Endothelial cell of umbilical vein (primary cell): ENCODE data around the gene NOP16. TPM values are rescaled to one million over a fixed set of nuclear protein-coding genes. Genes with fewer than 3 reads are reported as not detected.
A peak's percentile ranks its signal among the peaks of the same experiment; 100 is the strongest.

Experiments used
- BruUV-seq: library from RNA; stranded (reverse); fragments of 400-500 nt; replicated peaks from 2 replicates; lab custom pipeline; 2021; lab: Mats Ljungman, UMichigan
- CTCF ChIA-PET: fragments of 300-600, 350-600 bp; sonication (Branson Sonifier 250); formaldehyde crosslinking; loops from one replicate; lab custom pipeline; 2021; ENCODE audit warnings: antibody characterized with exemption, inconsistent platforms; lab: Charles Lee
- POLR2A ChIA-PET: fragments of 300-600, 350-600 bp; sonication (Branson Sonifier 250); formaldehyde crosslinking; loops from one replicate; lab custom pipeline; 2021; ENCODE audit warnings: antibody characterized with exemption, inconsistent platforms; lab: Charles Lee
- DNase-seq: peaks from one replicate; pipeline ENCODE4 v3.0.0-alpha.2; 2011; ENCODE audit warnings: low read depth, low spot score
- FAIRE-seq: peaks from 2 replicates; lab custom pipeline; 2011; peaks lifted over from hg19 to GRCh38; lab: Jason Lieb, UNC
- H2AFZ ChIP-seq: 2 replicates; pipeline ENCODE4 v1.6.0; 2012; ENCODE audit warnings: low read depth, low read length, control low read depth, inconsistent platforms
- H3K27ac ChIP-seq: 2 replicates; pipeline ENCODE4 v1.5.1; 2011; ENCODE audit warnings: low read depth, mild to moderate bottlenecking, control low read depth, low read length, moderate library complexity; ENCODE audit not compliant: insufficient read depth
- H3K27me3 ChIP-seq, 2 experiments: 2 replicates each; pipeline versions ENCODE4 v1.6.0 to v1.6.1; 2011; ENCODE audit warnings: low read length in 2 of 2, mixed read lengths in 1 of 2; ENCODE audit not compliant: control insufficient read depth in 2 of 2, insufficient read depth in 2 of 2
- H3K36me3 ChIP-seq, 2 experiments: 2 replicates in 1 of 2; 3 replicates in 1 of 2; pipeline ENCODE4 v1.5.1; 2011; ENCODE audit warnings: low read length in 2 of 2, mild to moderate bottlenecking in 1 of 2, moderate library complexity in 1 of 2; ENCODE audit not compliant: control insufficient read depth in 2 of 2, insufficient read depth in 2 of 2; ENCODE audit errors: extremely low read depth in 1 of 2
- H3K4me1 ChIP-seq: 3 replicates; pipeline ENCODE4 v1.5.1; 2011; ENCODE audit warnings: mild to moderate bottlenecking, low read length; ENCODE audit not compliant: control insufficient read depth, insufficient read depth; ENCODE audit errors: extremely low read depth
- H3K4me2 ChIP-seq: 2 replicates; pipeline ENCODE4 v1.6.1; 2011; ENCODE audit warnings: low read length, control low read depth, mixed read lengths; ENCODE audit not compliant: insufficient read depth
- H3K4me3 ChIP-seq, 3 experiments: fragments of 200-600 bp in 1 of 3; sonication (generic), shearing (Covaris generic) in 1 of 3; replicated peaks in 1 of 3; 2 replicates each; pipeline ENCODE4 v1.5.1; 2011 to 2016; ENCODE audit warnings: control low read depth in 3 of 3, low read length in 3 of 3, mild to moderate bottlenecking in 2 of 3, inconsistent platforms in 1 of 3, low read depth in 1 of 3, moderate library complexity in 1 of 3; ENCODE audit not compliant: insufficient read depth in 1 of 3
- H3K79me2 ChIP-seq: 2 replicates; pipeline ENCODE4 v1.6.0; 2012; ENCODE audit warnings: low read length, inconsistent platforms; ENCODE audit not compliant: control insufficient read depth, insufficient read depth
- H3K9ac ChIP-seq: replicated peaks from 2 replicates; pipeline ENCODE3; 2011; ENCODE audit warnings: low read length, control low read depth; ENCODE audit not compliant: insufficient read depth; ENCODE audit errors: extremely low read depth
- H3K9me1 ChIP-seq: replicated peaks from 3 replicates; pipeline ENCODE4 v1.6.0; 2011; ENCODE audit warnings: mild to moderate bottlenecking, low read length; ENCODE audit not compliant: control insufficient read depth, insufficient read depth; ENCODE audit errors: extremely low read depth
- H3K9me3 ChIP-seq: replicated peaks from 2 replicates; pipeline ENCODE4 v1.5.1; 2012; ENCODE audit warnings: low read length, inconsistent platforms; ENCODE audit not compliant: control insufficient read depth, insufficient read depth
- H4K20me1 ChIP-seq: replicated peaks from 2 replicates; pipeline ENCODE3; 2011; ENCODE audit warnings: mild to moderate bottlenecking, low read length; ENCODE audit not compliant: control insufficient read depth, insufficient read depth; ENCODE audit errors: extremely low read depth
- CTCF ChIP-seq, 2 donors: IDR thresholded peaks; 1 replicate in 1 of 2; 2 replicates in 1 of 2; pipeline ENCODE4 v1.5.1; 2011; ENCODE audit warnings: low read length in 2 of 2, mild to moderate bottlenecking in 2 of 2, moderate library complexity in 2 of 2, control low read depth in 1 of 2, inconsistent platforms in 1 of 2, low read depth in 1 of 2; ENCODE audit not compliant: insufficient read depth in 1 of 2; ENCODE audit errors: extremely low read depth in 1 of 2
- EZH2 ChIP-seq: IDR thresholded peaks from 2 replicates; pipeline ENCODE4 v1.6.1; 2012; ENCODE audit warnings: borderline replicate concordance, low read depth, mild to moderate bottlenecking, moderate library complexity, low read length, inconsistent platforms; ENCODE audit not compliant: severe bottlenecking
- FOS ChIP-seq: IDR thresholded peaks from 2 replicates; pipeline ENCODE4 v1.6.1; 2011; ENCODE audit warnings: mild to moderate bottlenecking, low read length, moderate library complexity, borderline replicate concordance; ENCODE audit not compliant: insufficient read depth
- GATA2 ChIP-seq: IDR thresholded peaks from 2 replicates; pipeline ENCODE4 v1.7.0; 2011; ENCODE audit warnings: low read depth, mild to moderate bottlenecking, moderate library complexity, mixed read lengths, low read length; ENCODE audit not compliant: insufficient read length, insufficient read depth
- JUN ChIP-seq: IDR thresholded peaks from 2 replicates; pipeline ENCODE4 v1.6.1; 2011; ENCODE audit warnings: borderline replicate concordance, low read depth; ENCODE audit not compliant: insufficient read length, insufficient read depth
- MAX ChIP-seq: IDR thresholded peaks from 2 replicates; pipeline ENCODE4 v1.6.1; 2011; ENCODE audit not compliant: insufficient read depth, insufficient read length
- MYC ChIP-seq: IDR thresholded peaks from one replicate; pipeline ENCODE4 v1.6.1; 2011; ENCODE audit warnings: mild to moderate bottlenecking, low read depth, low read length
- POLR2A ChIP-seq: IDR thresholded peaks from 2 replicates; pipeline ENCODE4 v1.6.1; 2012; ENCODE audit warnings: low read depth, mild to moderate bottlenecking, control low read depth, low read length
- POLR2AphosphoS5 ChIP-seq: IDR thresholded peaks from 2 replicates; pipeline ENCODE4 v1.6.1; 2012; ENCODE audit warnings: low read depth, mild to moderate bottlenecking, control low read depth, low read length, moderate library complexity; ENCODE audit not compliant: insufficient read depth
- dilution Hi-C: fragments of 300-500 bp; cut with MboI; formaldehyde crosslinking; loops from one replicate; pipeline ENCODE4 v1.15.0; 2019; ENCODE audit warnings: low sequenced_read_pairs; ENCODE audit not compliant: extremely low pct_ligation_motif_present
- intact Hi-C: fragments of 100-400 bp; cut with micrococcal nuclease; formaldehyde crosslinking; loops from one replicate; pipeline ENCODE4 v1.10.0; 2022
- polyA plus RNA-seq, 4 experiments: library from polyadenylated mRNA; depleted of rRNA in 3 of 4; stranded (reverse) in 3 of 4; unstranded in 1 of 4; fragments of >200 nt; gene quantifications; 2 replicates each; pipeline versions ENCODE4 v1.2.1 to v1.2.3, GENCODE V29; 2011 to 2012; ENCODE audit warnings: missing spikeins in 1 of 4
- total RNA-seq: library from RNA; stranded (reverse); gene quantifications from 2 replicates; pipeline ENCODE4 v1.2.3, GENCODE V29; 2021

NOP16 gene
- total and polyA plus RNA-seq, 2 donors (not counting 3 experiments of a cell fraction or from before 2014, with no cell fraction given) = 41.1 to 47.4 TPM

- TF ChIP-seq GATA2 (no peak), POLR2AphosphoS5 (peak; percentile 77), FOS (peak; percentile 17), MYC (no peak), JUN (no peak), POLR2A (peak; percentile 67), CTCF (IDR thresholded peaks at IDR 0.05; ENCODE audit: extremely low read depth in 1 of 2, insufficient read depth in 1 of 2, low read depth in 1 of 2, low read length in 2 of 2) (peak; percentile 65 to 86), EZH2 (no peak), MAX (peak; percentile 10)
- FAIRE-seq = peak; percentile 81
Measured at GRCh38 chr5:176415952-176416924, 27.8 kb upstream of the NOP16 start, which contains the start of gene CLTB. Gene CLTB, minus strand, starts transcription at chr5:176416539. Its CDS starts 176 bp downstream, at chr5:176416363.

More at GRCh38 chr5:176415952-176416924, 27.8 kb upstream of the NOP16 start, which contains the start of gene CLTB:
- H3K36me3 ChIP-seq = no peaks in the 10 kb centered on the region
- H3K27me3 ChIP-seq = no peaks in the 10 kb centered on the region
- peaks cover 15% of the 10 kb centered on the region for H3K79me2 ChIP-seq
- H4K20me1 ChIP-seq = no peaks in the 10 kb centered on the region
- peak within 1 kb of the TSS; percentile 88 for H2AFZ ChIP-seq
- DNase-seq = peak; percentile 81
- CTCF ChIA-PET = interaction anchor here (0.6 to 4.0 kb wide), 28 partner anchors 8 to 686 kb away, joined by 3 to 88 read pairs (median 3); partner anchors contain the start of genes EIF4E1B, FAF2, HIGD2A and NOP16
- peak within 1 kb of the TSS; percentile 86 for H3K27ac ChIP-seq
- peak within 1 kb of the TSS; percentile 78 to 84 (median 82) for H3K4me3 ChIP-seq
- dilution Hi-C loops (no loop called here), intact Hi-C loops (loop anchor here (1.0 to 5.0 kb wide), 9 partner anchors 20 to 181 kb away; partner anchors contain the start of genes FAF2 and RNF44)
- H3K4me2 ChIP-seq = peak within 1 kb of the TSS; percentile 74
- POLR2A ChIA-PET = interaction anchor here (1.4 kb wide), 1 partner anchor 31 kb away, joined by 4 read pairs; the partner anchor contains the start of gene FAF2
- H3K4me1 ChIP-seq = peaks cover 12% of the 10 kb centered on the region
- no peaks in the 10 kb centered on the region for H3K9me1 ChIP-seq
- H3K9me3 ChIP-seq = no peaks in the 10 kb centered on the region
- H3K9ac ChIP-seq = peak within 1 kb of the TSS; percentile 97
- BruUV-seq = no TSS peak
